ENCODE data around the gene ZDHHC14.

DNA sequence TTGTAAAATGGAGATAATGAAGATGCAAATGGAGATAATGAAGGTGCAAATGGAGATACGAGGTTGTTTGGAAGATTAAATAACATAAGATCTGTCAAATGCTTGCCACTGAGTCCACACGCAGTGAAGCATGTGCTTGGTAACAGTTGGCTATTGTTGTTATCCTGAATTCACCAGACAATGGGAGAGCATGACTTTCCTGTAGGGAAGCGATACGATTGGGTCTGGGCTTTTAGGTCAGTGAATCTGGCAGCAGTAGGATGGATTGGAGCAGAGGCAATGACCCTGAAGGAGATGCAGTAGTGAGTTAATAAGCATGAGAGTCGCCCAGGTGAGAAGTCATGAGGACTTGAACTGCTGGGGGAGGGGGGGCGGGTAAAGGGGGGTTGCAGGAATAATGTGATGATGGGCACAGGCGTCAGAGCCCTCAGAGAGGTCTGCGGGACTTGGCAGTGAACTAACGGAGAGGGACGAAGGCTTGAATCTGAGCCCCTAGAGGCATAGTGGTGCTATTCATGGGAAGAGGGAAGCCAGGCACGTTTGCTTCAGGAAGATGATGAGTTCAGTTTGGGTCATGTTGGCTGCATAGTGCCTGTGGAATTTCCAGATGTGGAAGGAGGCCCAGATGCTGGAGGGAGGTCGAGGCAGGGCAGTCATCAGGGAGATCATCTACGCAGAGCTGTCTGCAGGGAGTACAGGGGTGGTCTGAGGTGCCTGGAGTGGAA is 55.4 kb downstream of the ZDHHC14 start:
- TF ChIP-seq, protein P1, sequence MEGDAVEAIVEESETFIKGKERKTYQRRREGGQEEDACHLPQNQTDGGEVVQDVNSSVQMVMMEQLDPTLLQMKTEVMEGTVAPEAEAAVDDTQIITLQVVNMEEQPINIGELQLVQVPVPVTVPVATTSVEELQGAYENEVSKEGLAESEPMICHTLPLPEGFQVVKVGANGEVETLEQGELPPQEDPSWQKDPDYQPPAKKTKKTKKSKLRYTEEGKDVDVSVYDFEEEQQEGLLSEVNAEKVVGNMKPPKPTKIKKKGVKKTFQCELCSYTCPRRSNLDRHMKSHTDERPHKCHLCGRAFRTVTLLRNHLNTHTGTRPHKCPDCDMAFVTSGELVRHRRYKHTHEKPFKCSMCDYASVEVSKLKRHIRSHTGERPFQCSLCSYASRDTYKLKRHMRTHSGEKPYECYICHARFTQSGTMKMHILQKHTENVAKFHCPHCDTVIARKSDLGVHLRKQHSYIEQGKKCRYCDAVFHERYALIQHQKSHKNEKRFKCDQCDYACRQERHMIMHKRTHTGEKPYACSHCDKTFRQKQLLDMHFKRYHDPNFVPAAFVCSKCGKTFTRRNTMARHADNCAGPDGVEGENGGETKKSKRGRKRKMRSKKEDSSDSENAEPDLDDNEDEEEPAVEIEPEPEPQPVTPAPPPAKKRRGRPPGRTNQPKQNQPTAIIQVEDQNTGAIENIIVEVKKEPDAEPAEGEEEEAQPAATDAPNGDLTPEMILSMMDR (conservative IDR thresholded peaks at IDR 0.05 in 1 of 2, IDR thresholded peaks at IDR 0.05 in 1 of 2; ENCODE audit: extremely low read depth in 1 of 2, insufficient read depth in 1 of 2, low read depth in 1 of 2, low read length in 2 of 2): no peak
- no peak for TF ChIP-seq EZH2 (IDR thresholded peaks at IDR 0.05; ENCODE audit: borderline replicate concordance, low read length)
